GM12875 (cell line): ENCODE measurements around the gene ALLC.

Experiments
- H3K4me3 ChIP-seq: one replicate; pipeline ENCODE4 v1.5.1; 2011; ENCODE audit warnings: low read depth, low read length, control low read depth
- CTCF ChIP-seq: IDR thresholded peaks from 2 replicates; pipeline ENCODE4 v1.5.1; 2011; ENCODE audit warnings: low read depth, mild to moderate bottlenecking, control low read depth, inconsistent platforms, low read length, moderate library complexity, borderline replicate concordance; ENCODE audit not compliant: insufficient read depth

Gene ALLC

GRCh38 chr2:3677436-3677835 lies 19.4 kb downstream of the ALLC start:
- H3K4me3 ChIP-seq = no peak overlapping the region
- no peak for TF ChIP-seq CTCF

- TF ChIP-seq CTCF = no peak
Observed at GRCh38 chr2:3678212-3678611, 20.2 kb downstream of the ALLC start.

GRCh38 chr2:3679180-3679579 lies 21.2 kb downstream of the ALLC start:
- TF ChIP-seq CTCF = no peak
- H3K4me3 ChIP-seq = no peak overlapping the region

More at GRCh38 chr2:3678212-3678611, 20.2 kb downstream of the ALLC start:
- no peak overlapping the region for H3K4me3 ChIP-seq

- no peak for TF ChIP-seq CTCF
- no peak overlapping the region for H3K4me3 ChIP-seq
Observed at GRCh38 chr2:3679616-3680393, 21.8 kb downstream of the ALLC start.

DNA sequence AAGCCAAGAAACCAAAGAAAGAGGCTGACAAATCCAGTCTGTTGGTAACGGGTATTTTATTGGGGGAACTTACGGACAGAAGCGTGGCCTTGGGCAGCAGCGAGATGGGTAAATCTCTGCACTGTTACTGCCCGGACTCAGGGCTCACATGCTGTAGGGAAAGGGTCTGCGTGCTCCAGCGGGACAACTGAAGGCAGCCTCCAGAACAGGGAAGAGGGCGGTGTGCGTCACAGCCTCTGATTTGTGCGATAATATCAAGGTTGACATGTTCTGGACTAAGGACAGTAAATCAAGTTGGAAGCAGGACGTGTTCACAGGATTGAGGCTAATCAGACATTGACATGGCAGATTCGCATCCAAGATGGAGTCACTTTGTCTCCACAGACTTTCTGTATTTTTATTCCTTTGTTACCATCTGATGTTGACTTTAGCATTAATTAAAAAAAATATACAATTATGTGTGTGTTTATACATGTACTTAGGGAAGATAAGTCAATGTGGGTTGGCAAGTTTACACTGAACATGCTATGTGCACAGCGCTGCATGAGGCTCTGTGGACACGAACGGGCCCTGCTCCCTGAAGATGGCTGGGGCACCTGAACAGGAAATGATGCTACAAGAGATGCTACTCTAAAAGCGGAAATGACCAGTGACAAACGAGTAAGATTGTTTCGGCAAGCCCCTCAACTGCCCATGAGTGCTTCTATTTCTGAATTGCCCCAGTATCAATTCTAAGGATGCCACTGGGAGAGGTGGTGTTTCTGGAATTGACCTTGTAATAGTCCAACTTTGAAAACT lies 22.7 kb downstream of the ALLC start:
- no peak for TF ChIP-seq CTCF
- no peak overlapping the region for H3K4me3 ChIP-seq

- no peak overlapping the region for H3K4me3 ChIP-seq
- no peak for TF ChIP-seq CTCF
Observed at GRCh38 chr2:3681625-3682024, 23.6 kb downstream of the ALLC start.
